HepG2 (cell line): ENCODE data around the gene MLN. TPM values are rescaled to one million over a fixed set of nuclear protein-coding genes. Genes with fewer than 3 reads are reported as not detected.

ENCODE experiments used
- AKAP8 ChIP-seq: sonication (generic); formaldehyde crosslinking; IDR thresholded peaks from 2 replicates; pipeline ENCODE4 v1.5.1; 2020; ENCODE audit warnings: mild to moderate bottlenecking, missing genetic modification reagents
- EZH2 ChIP-seq: conservative IDR thresholded peaks from 2 replicates; pipeline ENCODE4 v1.6.1; 2012; ENCODE audit warnings: mild to moderate bottlenecking, low read depth, low read length, moderate library complexity
- PAX8 ChIP-seq: sonication (generic); formaldehyde crosslinking; IDR thresholded peaks from 2 replicates; pipeline ENCODE4 v1.8.0; 2022; ENCODE audit warnings: mild to moderate bottlenecking, missing genetic modification reagents, borderline replicate concordance
- RXRB ChIP-seq: IDR thresholded peaks from 2 replicates; pipeline ENCODE4 v1.6.1; 2016; ENCODE audit warnings: borderline replicate concordance, missing genetic modification reagents, missing compliant biosample characterization
- SAFB2 ChIP-seq: sonication (generic); formaldehyde crosslinking; IDR thresholded peaks from 2 replicates; pipeline ENCODE4 v1.5.1; 2020; ENCODE audit warnings: missing genetic modification reagents, low read depth, mild to moderate bottlenecking, borderline replicate concordance
- THAP9 ChIP-seq: sonication (generic); formaldehyde crosslinking; IDR thresholded peaks from 2 replicates; pipeline ENCODE4; 2020; ENCODE audit warnings: missing genetic modification reagents, mild to moderate bottlenecking, borderline replicate concordance
- ZBTB7B ChIP-seq: sonication (generic); formaldehyde crosslinking; IDR thresholded peaks from 2 replicates; pipeline ENCODE4 v1.4.0; 2020; ENCODE audit warnings: missing genetic modification reagents
- ZC3H4 ChIP-seq: sonication (generic); formaldehyde crosslinking; IDR thresholded peaks from 2 replicates; pipeline ENCODE4 v1.4.0; 2020; ENCODE audit warnings: missing genetic modification reagents, borderline replicate concordance
- ZNF34 ChIP-seq: sonication (generic); formaldehyde crosslinking; IDR thresholded peaks from 2 replicates; pipeline ENCODE4 v1.4.0; 2020; ENCODE audit warnings: mild to moderate bottlenecking, missing genetic modification reagents, borderline replicate concordance
- ZNF446 ChIP-seq: sonication (generic); formaldehyde crosslinking; IDR thresholded peaks from 2 replicates; pipeline ENCODE4 v1.5.0; 2020; ENCODE audit warnings: mild to moderate bottlenecking, missing genetic modification reagents
- ZNF7 ChIP-seq: IDR thresholded peaks from 2 replicates; pipeline ENCODE4 v1.6.1; 2016; ENCODE audit warnings: missing biosample characterization, missing genetic modification reagents
- ZNF772 ChIP-seq: sonication (generic); formaldehyde crosslinking; IDR thresholded peaks from 2 replicates; pipeline ENCODE4 v1.5.0; 2020; ENCODE audit warnings: mild to moderate bottlenecking, missing genetic modification reagents
- ZNF780A ChIP-seq: sonication (generic); formaldehyde crosslinking; IDR thresholded peaks from 2 replicates; pipeline ENCODE4 v1.8.0; 2022; ENCODE audit warnings: mild to moderate bottlenecking, missing genetic modification reagents, moderate library complexity
- ZNF782 ChIP-seq: sonication (generic); formaldehyde crosslinking; IDR thresholded peaks from 2 replicates; pipeline ENCODE4 v1.4.0; 2020; ENCODE audit warnings: missing genetic modification reagents, mild to moderate bottlenecking, borderline replicate concordance
- polyA plus RNA-seq, 8 experiments: library from polyadenylated mRNA; depleted of rRNA in 3 of 8; stranded (reverse) in 7 of 8; unstranded in 1 of 8; fragments of >200 nt; fragmentation: Illumina TruSeq in 4 of 8; extraction: Trizol in 4 of 8; gene quantifications; 2 replicates each; pipeline versions ENCODE4 v1.2.1 to v1.2.3, GENCODE V29; 2011 to 2016; ENCODE audit warnings: low read depth in 4 of 8, missing spikeins in 1 of 8, mixed read lengths in 1 of 8; ENCODE audit not compliant: insufficient read depth in 1 of 8
- total RNA-seq, 5 experiments: library from RNA; depleted of rRNA; stranded (reverse); fragments of >200 nt; fragmentation: Illumina TruSeq; extraction: Trizol; gene quantifications; 2 replicates each; pipeline ENCODE4 v1.2.3, GENCODE V29; 2016; ENCODE audit warnings: low read depth in 1 of 5
- TF ChIP-seq, protein P1 (sequence below): sonication (generic); formaldehyde crosslinking; IDR thresholded peaks from 2 replicates; pipeline ENCODE4 v1.5.1; 2020; ENCODE audit warnings: mild to moderate bottlenecking, missing genetic modification reagents
- TF ChIP-seq, protein P2 (sequence below): sonication (generic); formaldehyde crosslinking; IDR thresholded peaks from 2 replicates; pipeline ENCODE4 v1.4.0; 2020; ENCODE audit warnings: missing genetic modification reagents, borderline replicate concordance
- TF ChIP-seq, protein P3 (sequence below): sonication (generic); formaldehyde crosslinking; IDR thresholded peaks from 2 replicates; pipeline ENCODE4 v1.4.0; 2020; ENCODE audit warnings: low read depth, missing genetic modification reagents

The MLN gene
- total and polyA plus RNA-seq, 2 of the 13 experiments (the other 11 are each of a cell fraction or from before 2014, with no cell fraction given): not detected

DNA sequence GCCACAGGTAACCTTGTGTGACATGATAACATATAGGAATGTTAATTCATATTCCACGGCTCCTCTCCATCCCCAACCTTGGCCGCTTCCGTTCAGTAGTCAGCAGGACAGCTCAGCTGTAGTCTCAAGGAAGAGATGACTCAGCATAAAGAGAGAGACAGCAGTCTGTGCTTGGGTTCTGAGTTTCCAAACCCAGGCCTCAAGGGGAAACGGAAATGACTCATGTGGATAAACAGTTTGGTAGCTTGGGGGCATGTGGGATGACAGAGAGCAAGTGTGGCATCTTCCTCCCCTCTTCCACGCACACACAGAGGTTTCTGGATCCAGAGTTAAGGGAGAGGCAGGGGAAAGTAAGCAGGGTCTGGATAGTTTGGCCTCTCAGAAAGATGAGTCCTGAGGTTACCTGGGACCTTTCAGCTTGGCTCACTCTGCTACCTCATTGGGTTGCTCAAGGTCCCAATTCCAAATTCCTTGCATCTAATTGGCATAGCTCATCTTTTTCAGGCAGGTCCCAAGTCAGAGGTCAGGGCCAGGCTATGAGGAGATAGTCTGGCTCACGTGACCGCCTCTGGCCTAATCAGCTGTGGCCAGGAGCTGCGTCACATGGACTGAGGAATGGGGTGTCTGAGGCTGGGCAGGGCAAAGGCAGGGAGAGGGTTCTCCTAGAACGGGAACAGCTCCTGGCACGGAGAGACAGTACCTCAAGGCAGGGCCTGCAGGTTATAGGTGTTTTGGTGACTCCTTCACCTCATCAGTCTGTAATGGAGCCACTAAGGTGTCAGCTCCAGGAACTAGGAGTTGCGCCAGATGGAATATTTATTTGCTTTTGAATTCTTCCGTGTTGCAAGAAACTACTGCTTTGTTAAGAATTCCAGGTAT is 36.5 kb upstream of the MLN start (continued):
- TF ChIP-seq, protein P1, sequence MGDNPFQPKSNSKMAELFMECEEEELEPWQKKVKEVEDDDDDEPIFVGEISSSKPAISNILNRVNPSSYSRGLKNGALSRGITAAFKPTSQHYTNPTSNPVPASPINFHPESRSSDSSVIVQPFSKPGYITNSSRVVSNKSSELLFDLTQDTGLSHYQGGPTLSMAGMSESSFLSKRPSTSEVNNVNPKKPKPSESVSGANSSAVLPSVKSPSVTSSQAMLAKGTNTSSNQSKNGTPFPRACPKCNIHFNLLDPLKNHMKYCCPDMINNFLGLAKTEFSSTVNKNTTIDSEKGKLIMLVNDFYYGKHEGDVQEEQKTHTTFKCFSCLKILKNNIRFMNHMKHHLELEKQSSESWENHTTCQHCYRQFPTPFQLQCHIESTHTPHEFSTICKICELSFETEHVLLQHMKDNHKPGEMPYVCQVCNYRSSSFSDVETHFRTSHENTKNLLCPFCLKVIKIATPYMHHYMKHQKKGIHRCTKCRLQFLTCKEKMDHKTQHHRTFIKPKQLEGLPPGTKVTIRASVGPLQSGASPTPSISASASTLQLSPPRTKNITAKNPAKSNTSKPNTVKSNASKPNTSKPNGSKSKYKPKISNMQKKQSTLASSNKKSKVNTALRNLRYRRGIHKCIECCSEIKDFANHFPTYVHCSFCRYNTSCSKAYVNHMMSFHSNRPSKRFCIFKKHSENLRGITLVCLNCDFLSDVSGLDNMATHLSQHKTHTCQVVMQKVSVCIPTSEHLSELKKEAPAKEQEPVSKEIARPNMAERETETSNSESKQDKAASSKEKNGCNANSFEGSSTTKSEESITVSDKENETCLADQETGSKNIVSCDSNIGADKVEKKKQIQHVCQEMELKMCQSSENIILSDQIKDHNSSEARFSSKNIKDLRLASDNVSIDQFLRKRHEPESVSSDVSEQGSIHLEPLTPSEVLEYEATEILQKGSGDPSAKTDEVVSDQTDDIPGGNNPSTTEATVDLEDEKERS (CRISPR knock-in tag): no peak
- peak; percentile 88 for TF ChIP-seq ZBTB7B
- no peak; the same call in 1 of the 2 replicates for TF ChIP-seq ZNF782 (CRISPR knock-in tag)
- no peak for TF ChIP-seq ZNF34 (CRISPR knock-in tag)
- no peak for TF ChIP-seq ZNF7 (CRISPR knock-in tag)
- TF ChIP-seq, protein P2, sequence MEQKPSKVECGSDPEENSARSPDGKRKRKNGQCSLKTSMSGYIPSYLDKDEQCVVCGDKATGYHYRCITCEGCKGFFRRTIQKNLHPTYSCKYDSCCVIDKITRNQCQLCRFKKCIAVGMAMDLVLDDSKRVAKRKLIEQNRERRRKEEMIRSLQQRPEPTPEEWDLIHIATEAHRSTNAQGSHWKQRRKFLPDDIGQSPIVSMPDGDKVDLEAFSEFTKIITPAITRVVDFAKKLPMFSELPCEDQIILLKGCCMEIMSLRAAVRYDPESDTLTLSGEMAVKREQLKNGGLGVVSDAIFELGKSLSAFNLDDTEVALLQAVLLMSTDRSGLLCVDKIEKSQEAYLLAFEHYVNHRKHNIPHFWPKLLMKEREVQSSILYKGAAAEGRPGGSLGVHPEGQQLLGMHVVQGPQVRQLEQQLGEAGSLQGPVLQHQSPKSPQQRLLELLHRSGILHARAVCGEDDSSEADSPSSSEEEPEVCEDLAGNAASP (CRISPR knock-in tag): peak; percentile 50
- no peak for TF ChIP-seq AKAP8
- no peak for TF ChIP-seq EZH2
- peak; percentile 86 for TF ChIP-seq RXRB (CRISPR knock-in tag)
- TF ChIP-seq ZNF772 (CRISPR knock-in tag): peak; percentile 72; the same call in 1 of the 2 replicates
- TF ChIP-seq SAFB2 (CRISPR knock-in tag): no peak
- TF ChIP-seq ZC3H4 (CRISPR knock-in tag): no peak
- no peak for TF ChIP-seq PAX8 (CRISPR knock-in tag)
- TF ChIP-seq THAP9 (CRISPR knock-in tag): peak; percentile 43
- no peak for TF ChIP-seq ZNF446
- TF ChIP-seq ZNF780A (CRISPR knock-in tag): no peak
- TF ChIP-seq, protein P3, sequence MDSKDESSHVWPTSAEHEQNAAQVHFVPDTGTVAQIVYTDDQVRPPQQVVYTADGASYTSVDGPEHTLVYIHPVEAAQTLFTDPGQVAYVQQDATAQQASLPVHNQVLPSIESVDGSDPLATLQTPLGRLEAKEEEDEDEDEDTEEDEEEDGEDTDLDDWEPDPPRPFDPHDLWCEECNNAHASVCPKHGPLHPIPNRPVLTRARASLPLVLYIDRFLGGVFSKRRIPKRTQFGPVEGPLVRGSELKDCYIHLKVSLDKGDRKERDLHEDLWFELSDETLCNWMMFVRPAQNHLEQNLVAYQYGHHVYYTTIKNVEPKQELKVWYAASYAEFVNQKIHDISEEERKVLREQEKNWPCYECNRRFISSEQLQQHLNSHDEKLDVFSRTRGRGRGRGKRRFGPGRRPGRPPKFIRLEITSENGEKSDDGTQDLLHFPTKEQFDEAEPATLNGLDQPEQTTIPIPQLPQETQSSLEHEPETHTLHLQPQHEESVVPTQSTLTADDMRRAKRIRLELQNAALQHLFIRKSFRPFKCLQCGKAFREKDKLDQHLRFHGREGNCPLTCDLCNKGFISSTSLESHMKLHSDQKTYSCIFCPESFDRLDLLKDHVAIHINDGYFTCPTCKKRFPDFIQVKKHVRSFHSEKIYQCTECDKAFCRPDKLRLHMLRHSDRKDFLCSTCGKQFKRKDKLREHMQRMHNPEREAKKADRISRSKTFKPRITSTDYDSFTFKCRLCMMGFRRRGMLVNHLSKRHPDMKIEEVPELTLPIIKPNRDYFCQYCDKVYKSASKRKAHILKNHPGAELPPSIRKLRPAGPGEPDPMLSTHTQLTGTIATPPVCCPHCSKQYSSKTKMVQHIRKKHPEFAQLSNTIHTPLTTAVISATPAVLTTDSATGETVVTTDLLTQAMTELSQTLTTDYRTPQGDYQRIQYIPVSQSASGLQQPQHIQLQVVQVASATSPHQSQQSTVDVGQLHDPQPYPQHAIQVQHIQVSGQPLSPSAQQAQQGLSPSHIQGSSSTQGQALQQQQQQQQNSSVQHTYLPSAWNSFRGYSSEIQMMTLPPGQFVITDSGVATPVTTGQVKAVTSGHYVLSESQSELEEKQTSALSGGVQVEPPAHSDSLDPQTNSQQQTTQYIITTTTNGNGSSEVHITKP (CRISPR knock-in tag): peak; percentile 70; the same call in 1 of the 2 replicates
